ENCODE data around the gene TRIML1. TPM values are rescaled to one million over a fixed set of nuclear protein-coding genes. Genes with fewer than 3 reads are reported as not detected.
"Not testable (repeated sequence)": the region's sequence is repeated elsewhere in the genome, so short reads cannot be mapped to it uniquely, and the experiment has no call there.

Gene TRIML1
- total RNA-seq, 4 donors from 2014 or later: not detected

GRCh38 chr4:188147776-188148175, 8.5 kb downstream of the TRIML1 start:
- TF ChIP-seq POLR2A (IDR thresholded peaks at IDR 0.05): no peak
- Histone ChIP-seq H3K36me3 (no peaks in the 10 kb centered on the region), H3K27me3 (no peaks in the 10 kb centered on the region), H3K4me1 (no peaks in the 10 kb centered on the region), H3K4me3 (no peak overlapping the region), H3K27ac (no peak overlapping the region), H3K9me3 (no peaks in the 10 kb centered on the region)
- DNase-seq: no peak
- intact Hi-C loops (cut with DNase I): no loop called here
- WGBS, 2 donors: 81 to 88% methylated on average over 6 of the region's 6 CpGs

- no peaks in the 10 kb centered on the region for H3K4me1 ChIP-seq
- TF ChIP-seq CTCF (IDR thresholded peaks at IDR 0.05): no peak
- no peak for TF ChIP-seq POLR2A (IDR thresholded peaks at IDR 0.05)
- no peaks in the 10 kb centered on the region for H3K27me3 ChIP-seq
- intact Hi-C loops (cut with DNase I): no loop called here
- H3K9me3 ChIP-seq: no peaks in the 10 kb centered on the region
- H3K4me3 ChIP-seq: no peak overlapping the region
- WGBS, 2 donors: 72 to 85% methylated on average over 11 of the region's 11 CpGs
- H3K36me3 ChIP-seq: no peaks in the 10 kb centered on the region
- H3K27ac ChIP-seq: no peak overlapping the region
- DNase-seq: no peak
Measured at GRCh38 chr4:188154668-188155405, 15.6 kb downstream of the TRIML1 start.

GRCh38 chr4:188158336-188158735, 19.1 kb downstream of the TRIML1 start:
- no peaks in the 10 kb centered on the region for H3K36me3 ChIP-seq
- TF ChIP-seq CTCF (IDR thresholded peaks at IDR 0.05) (no peak), POLR2A (IDR thresholded peaks at IDR 0.05) (no peak)
- intact Hi-C loops (cut with DNase I): no loop called here
- H3K4me1 ChIP-seq: no peaks in the 10 kb centered on the region
- DNase-seq: no peak
- no peaks in the 10 kb centered on the region for H3K9me3 ChIP-seq
- whole genome bisulfite sequencing, 2 donors: 91 to 100% methylated on average over 1 to 10 of the region's 10 CpGs
- no peaks in the 10 kb centered on the region for H3K27me3 ChIP-seq
- no peak overlapping the region for H3K4me3 ChIP-seq
- no peak overlapping the region for H3K27ac ChIP-seq

GRCh38 chr4:188159513-188160226, 20.4 kb downstream of the TRIML1 start:
- WGBS, 2 donors: 85 to 90% methylated on average over 27 to 39 of the region's 40 CpGs
- H3K9me3 ChIP-seq; H3K36me3 ChIP-seq; H3K4me3 ChIP-seq; intact Hi-C loops (cut with DNase I); H3K4me1 ChIP-seq; H3K27me3 ChIP-seq; H3K27ac ChIP-seq; DNase-seq: not testable (repeated sequence)

GRCh38 chr4:188160406-188160805, 21.2 kb downstream of the TRIML1 start:
- H3K4me1 ChIP-seq: no peaks in the 10 kb centered on the region
- no peaks in the 10 kb centered on the region for H3K36me3 ChIP-seq
- no peak for DNase-seq
- H3K27ac ChIP-seq: no peak overlapping the region
- H3K27me3 ChIP-seq: no peaks in the 10 kb centered on the region
- no peak overlapping the region for H3K4me3 ChIP-seq
- WGBS, 2 donors: 45 to 60% methylated on average over 7 of the region's 7 CpGs
- H3K9me3 ChIP-seq: no peaks in the 10 kb centered on the region
- intact Hi-C loops (cut with DNase I): no loop called here
- no peak for TF ChIP-seq CTCF (IDR thresholded peaks at IDR 0.05)
- no peak for TF ChIP-seq POLR2A (IDR thresholded peaks at IDR 0.05)

GRCh38 chr4:188161167-188161566, 21.9 kb downstream of the TRIML1 start:
- TF ChIP-seq CTCF (IDR thresholded peaks at IDR 0.05) (no peak), POLR2A (IDR thresholded peaks at IDR 0.05) (no peak)
- Histone ChIP-seq H3K9me3 (no peaks in the 10 kb centered on the region), H3K4me1 (no peaks in the 10 kb centered on the region), H3K4me3 (no peak overlapping the region), H3K27ac (no peak overlapping the region), H3K27me3 (no peaks in the 10 kb centered on the region), H3K36me3 (no peaks in the 10 kb centered on the region)
- DNase-seq: no peak
- whole genome bisulfite sequencing, 2 donors: 53 to 71% methylated on average over 3 to 5 of the region's 6 CpGs
- intact Hi-C loops (cut with DNase I): no loop called here

Measured in esophagus squamous epithelium (tissue), 5 donors.